OCI-M2 (cell line): ENCODE data around the gene NUBP2.

Experiments
- DNase-seq: peaks from one replicate; lab custom pipeline; 2025; ENCODE audit not compliant: unreplicated experiment; lab: John Stamatoyannopoulos, UW

The NUBP2 gene

DNA sequence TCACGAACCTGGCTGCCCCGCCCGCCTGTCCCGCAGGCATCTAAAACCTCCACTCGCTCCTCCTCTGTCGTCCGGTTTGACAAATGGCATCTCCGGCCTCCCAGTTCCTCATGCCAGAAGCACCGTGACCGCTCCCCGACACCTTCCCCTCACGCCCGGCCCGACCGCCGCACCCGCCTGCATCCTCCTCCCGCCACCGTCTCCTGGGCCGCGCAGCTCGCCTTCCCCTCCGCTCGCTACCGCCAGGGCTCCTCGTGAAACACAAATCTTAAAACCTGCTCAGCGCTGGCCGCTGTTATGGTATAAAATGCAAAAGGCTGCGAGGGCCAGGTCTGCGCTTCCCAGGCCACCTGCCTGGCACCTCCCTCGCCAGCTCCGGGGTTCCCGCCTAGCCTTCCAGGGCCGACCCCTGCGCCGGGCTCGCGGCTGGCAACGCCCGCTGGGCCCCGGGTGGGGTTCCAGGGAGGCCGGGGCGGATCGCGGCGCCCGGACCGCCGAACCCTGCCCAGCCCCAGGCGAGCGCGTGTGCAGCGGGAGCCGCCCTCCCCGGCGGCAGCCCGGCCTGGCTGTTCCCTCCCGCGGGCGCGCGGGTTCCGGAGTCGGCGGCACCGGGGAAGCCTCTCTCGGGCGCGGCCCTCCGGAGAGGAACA is 877 bp upstream of the NUBP2 start:
- DNase-seq: no peak

GRCh38 chr16:1784977-1785845 is 2.5 kb downstream of the NUBP2 start:
- no peak for DNase-seq

DNA sequence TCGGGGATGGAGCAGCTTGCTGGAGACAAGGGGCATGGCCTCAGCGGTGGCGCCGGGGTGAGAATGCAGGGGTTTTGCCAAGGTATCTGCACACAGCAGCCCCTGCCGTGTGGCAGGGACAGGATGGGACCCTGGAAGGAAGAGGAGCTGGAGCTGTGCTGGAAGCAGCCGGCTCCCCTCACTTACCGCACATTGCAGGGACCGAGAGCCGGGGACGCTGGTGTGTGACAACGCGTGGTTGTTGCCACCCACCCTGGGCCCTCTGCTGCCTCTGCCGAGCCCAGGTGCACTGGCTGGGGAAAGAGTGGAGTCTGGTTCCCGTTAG is 3.0 kb downstream of the NUBP2 start:
- no peak for DNase-seq

- no peak for DNase-seq
Measured at GRCh38 chr16:1786242-1787055, 3.7 kb downstream of the NUBP2 start.

- no peak for DNase-seq
Measured at GRCh38 chr16:1787056-1787321, 4.2 kb downstream of the NUBP2 start.

- DNase-seq: no peak
Measured at GRCh38 chr16:1787322-1788094, 4.7 kb downstream of the NUBP2 start.

GRCh38 chr16:1788095-1788707 is 5.4 kb downstream of the NUBP2 start:
- no peak for DNase-seq

- no peak for DNase-seq
Measured at GRCh38 chr16:1788708-1789100, 5.9 kb downstream of the NUBP2 start.

DNA sequence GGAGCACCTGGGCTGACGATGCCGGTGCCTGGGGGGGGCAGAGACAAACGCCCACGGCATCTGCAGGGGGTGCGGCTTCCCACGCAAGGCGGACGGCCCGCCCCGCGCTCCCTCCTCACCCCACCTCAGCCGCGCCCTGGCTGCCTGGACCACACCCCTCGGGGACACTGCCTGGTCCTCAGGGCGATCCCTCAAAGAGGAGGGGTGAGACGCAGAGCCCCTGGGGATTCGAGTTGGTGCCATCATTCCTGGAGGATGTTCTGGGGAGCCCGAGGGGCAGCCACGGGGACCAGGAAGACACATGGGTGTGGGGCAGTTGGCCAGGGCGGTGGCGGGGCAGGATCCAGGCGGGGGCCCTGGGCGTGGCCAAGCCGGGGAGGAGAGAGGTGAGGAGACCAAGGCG is 6.9 kb downstream of the NUBP2 start:
- no peak for DNase-seq

DNA sequence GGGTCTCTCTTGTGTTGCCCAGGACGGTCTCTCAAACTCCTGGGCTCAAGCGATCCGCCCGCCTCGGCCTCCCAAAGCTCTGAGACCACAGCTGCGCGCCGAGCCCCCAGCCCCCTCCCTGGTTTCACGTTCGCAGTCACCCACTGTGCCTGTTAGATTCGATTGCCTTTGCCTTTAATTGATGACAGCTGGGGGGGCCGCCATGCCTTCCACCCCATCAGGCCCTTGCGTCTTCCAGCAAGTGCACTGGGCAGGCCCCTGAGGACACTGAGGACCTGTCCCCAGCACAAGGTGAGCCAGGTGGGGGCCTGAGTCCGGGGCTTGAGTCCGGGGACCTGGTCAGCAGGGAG is 7.5 kb downstream of the NUBP2 start:
- DNase-seq: no peak

DNA sequence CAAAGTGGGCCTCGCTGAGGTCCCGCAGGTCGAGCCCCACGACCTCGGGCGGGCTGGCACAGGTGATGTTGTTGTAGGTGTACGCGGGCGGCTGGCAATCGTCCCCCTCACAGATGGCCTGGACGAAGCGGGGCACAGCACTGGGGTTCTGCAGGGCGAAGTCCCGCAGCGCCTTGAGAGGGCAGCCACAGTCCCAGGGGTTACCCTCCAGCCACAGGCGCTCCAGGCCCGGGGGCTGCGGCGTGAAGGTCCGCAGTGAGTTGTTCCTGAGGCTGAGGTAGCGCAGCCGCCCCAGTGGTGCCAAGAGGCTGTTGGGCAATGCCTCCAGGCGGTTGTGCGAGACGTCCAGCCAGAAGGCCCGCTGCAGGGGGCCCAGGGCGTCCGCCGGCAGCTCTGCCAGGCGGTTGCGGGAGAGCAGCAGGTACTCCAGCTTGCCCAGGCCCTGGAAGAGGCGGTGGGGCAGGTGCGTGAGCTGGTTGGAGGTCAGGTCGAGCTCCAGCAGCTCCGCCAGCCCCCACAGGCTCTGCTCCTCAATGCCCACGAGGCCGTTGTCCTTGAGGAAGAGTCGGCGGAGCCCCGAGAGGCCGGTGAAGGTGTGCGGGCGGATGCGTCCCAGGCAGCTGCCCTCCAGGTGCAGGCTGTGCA is 8.0 kb downstream of the NUBP2 start:
- no peak for DNase-seq

DNA sequence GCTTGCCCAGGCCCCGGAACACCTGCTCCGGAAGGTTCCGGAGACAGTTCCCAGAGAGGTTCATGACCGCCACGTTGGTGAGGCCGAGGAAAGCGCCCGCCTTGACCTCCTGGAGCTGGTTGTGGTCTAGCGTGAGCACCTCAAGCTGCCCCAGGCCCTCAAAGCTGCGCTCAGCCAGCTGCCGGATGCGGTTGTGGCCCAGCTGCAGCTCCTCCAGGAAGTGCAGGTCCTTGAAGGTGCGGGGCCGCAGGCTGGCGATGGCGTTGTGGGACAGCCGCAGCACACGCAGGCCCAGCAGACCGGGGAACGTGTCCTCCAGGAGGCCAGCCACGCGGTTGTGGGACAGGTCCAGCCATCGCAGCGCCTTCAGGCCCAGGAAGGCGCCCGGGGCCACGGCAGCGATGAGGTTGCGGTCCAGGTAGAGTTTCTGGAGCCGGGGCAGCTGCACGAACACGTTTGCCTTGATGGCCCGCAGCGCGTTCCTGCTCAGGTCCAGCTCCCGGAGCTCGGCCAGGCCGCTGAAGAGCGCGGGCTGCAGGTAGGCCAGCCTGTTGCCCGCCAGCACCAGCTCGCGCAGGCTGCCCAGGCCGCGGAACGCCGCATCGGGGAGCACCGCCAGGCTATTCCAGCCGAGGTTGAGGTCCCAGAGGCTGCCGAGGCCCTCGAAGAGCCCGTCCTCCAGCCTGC is 8.6 kb downstream of the NUBP2 start:
- DNase-seq: no peak

- DNase-seq: no peak
Measured at GRCh38 chr16:1791943-1792812, 9.4 kb downstream of the NUBP2 start.

- DNase-seq: no peak
Measured at GRCh38 chr16:1792836-1793577, 10.2 kb downstream of the NUBP2 start.

GRCh38 chr16:1793578-1794220 is 10.9 kb downstream of the NUBP2 start, which contains the start of gene IGFALS:
IGFALS (minus strand) TSS chr16:1793705; CDS start chr16:1793652, 53 bp downstream.
- no peak for DNase-seq

DNA sequence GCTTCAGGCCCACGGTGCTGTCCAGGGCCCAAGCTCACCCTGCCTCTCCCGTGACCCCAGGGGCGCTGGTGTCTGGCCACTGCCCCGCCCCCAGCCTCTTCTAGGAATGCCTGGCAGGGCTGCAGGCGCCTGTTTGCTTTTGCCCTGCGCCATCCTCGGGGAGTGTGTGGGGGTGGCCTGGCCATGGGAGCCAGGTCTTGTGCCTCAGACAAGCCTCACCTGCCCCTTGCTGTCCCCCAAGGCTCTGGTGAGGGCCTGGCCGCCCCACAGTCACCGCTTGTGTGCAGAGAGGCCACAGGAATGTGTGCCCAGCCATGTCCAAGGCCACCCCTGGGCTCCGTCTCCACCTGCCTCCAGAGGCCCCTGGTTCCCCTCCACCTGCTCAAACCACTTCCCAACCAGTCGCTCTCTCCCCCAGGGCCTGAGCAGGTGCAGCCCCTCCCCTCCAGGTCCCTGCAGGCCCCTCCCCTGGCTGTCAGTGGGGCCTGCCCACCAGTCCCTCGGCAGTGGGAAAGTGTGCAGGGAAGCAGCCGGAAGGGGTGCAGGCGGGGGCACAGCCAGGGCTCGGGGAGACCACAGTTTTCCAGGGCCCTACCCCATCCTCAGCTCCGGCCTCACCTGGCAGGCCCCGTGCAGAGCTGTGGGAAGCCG is 11.6 kb downstream of the NUBP2 start:
- no peak for DNase-seq
